HG03521 (cell line): ENCODE measurements around the gene THUMPD1.
"Not testable (repeated sequence)": the region's sequence is repeated elsewhere in the genome, so short reads cannot be mapped to it uniquely, and the experiment has no call there.

ENCODE experiments used
- ATAC-seq: cut with Tn5 transposase; IDR thresholded peaks from one replicate; pipeline ENCODE4 v1.9.1; 2021; ENCODE audit warnings: mild to moderate bottlenecking, moderate library complexity; ENCODE audit not compliant: unreplicated experiment

The THUMPD1 gene

DNA sequence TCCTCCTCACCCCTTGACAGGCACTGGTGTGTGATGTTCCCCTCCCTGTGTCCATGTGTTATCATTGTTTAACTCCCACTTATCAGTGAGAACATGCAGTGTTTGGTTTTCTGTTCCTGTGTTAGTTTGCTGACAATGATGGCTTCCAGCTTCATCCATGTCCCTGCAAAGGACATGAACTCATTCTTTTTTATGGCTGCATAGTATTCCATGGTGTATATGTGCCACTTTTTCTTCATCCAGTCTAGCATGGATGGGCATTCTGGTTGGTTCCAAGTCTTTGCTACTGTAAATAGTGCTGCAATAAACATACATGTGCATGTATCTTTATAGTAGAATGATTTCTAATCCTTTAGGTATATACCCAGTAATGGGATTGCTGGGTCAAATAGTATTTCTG is 39.9 kb downstream of the THUMPD1 start:
- not testable (repeated sequence) for ATAC-seq

DNA sequence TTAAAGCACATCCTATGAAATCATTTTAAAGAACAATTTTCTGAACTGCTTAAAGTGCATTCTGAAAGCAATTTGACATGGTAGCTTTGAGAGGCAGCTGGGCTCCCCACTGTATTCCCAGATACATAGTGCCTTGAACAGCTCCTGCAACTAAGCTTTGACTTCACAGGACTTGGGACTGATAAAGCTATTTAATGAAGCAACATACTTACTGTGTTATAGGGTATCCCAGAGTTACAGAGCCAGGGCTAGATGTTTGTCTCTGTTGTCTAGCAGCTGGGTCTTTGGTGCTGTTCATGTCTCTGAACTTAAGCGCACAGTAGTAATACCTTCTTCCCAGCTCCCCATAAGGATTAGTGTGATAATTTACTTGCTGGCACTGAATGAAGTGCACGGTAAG is 45.0 kb downstream of the THUMPD1 start:
- no peak for ATAC-seq

DNA sequence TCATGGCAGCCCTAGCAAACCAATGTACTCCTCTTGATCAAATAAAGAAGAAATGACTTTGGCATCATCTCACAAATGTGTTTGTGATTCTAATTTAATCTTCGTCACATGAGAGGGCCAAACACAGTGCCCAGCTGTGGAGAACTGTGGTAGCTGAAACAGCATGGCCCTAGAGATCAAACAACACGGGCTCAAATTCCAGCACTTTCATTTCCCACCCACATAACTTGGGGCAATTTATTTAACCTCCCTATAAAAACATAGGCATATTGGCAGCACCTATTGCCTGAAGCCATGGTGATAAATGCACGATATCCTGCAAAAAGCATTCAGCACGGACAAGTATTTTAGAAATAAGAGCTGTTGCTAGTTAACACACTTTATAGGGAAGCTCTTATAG is 46.6 kb downstream of the THUMPD1 start:
- no peak for ATAC-seq

DNA sequence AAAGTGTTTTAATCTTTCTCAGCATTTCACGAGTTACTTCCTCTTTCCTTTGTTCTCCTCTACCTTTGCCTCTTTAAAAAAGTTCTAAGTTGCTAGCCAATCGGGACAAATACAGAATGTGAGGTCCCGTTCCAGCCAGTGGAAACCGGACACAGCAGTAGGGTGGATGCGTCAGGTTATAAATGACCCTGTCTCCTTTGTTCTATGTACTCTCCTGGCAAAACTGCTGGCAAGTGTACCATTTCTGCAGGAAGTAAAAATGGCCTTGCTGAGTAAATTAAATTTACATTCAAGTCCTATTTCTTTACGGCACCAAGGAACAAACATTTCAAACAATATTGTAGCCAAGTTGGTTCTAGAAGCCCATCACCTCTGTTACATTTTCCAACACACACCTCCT is 47.5 kb downstream of the THUMPD1 start:
- ATAC-seq: not testable (repeated sequence)

GRCh38 chr16:20689668-20690067 is 52.0 kb downstream of the THUMPD1 start:
- no peak for ATAC-seq

- no peak for ATAC-seq
Observed at GRCh38 chr16:20683812-20684211, 57.8 kb downstream of the THUMPD1 start.
